Neural progenitor cell (in vitro differentiated cells): Measurements from ENCODE around the gene MSI2. TPM values are rescaled to one million over a fixed set of nuclear protein-coding genes. Genes with fewer than 3 reads are reported as not detected.
A peak's percentile ranks its signal among the peaks of the same experiment; 100 is the strongest.

Experiments
- DNase-seq: peaks from one replicate; pipeline ENCODE4 v3.0.0-alpha.2; 2016; ENCODE audit warnings: low spot score
- H2AFZ ChIP-seq: fragments of 200-600 bp; sonication (generic); replicated peaks from 2 replicates; pipeline ENCODE4 v1.6.1; 2016; ENCODE audit warnings: antibody characterized with exemption
- H3F3A ChIP-seq: fragments of 200-600 bp; sonication (generic); 2 replicates; pipeline ENCODE4 v1.6.1; 2016; ENCODE audit warnings: antibody characterized with exemption, low read depth
- H3K27ac ChIP-seq: fragments of 200-600 bp; sonication (generic); 2 replicates; pipeline ENCODE4 v1.5.1; 2016; ENCODE audit warnings: mild to moderate bottlenecking
- H3K27me3 ChIP-seq: fragments of 200-600 bp; sonication (generic); 2 replicates; pipeline ENCODE4 v1.6.1; 2016; ENCODE audit warnings: mild to moderate bottlenecking, moderate library complexity
- H3K36me3 ChIP-seq: fragments of 200-600 bp; sonication (generic); 2 replicates; pipeline ENCODE4 v1.5.1; 2016
- H3K4me1 ChIP-seq: fragments of 200-600 bp; sonication (generic); 2 replicates; pipeline ENCODE4 v1.6.1; 2016; ENCODE audit warnings: mixed run types
- H3K4me2 ChIP-seq: fragments of 200-600 bp; sonication (generic); 2 replicates; pipeline ENCODE4 v1.6.1; 2016
- H3K4me3 ChIP-seq: fragments of 200-600 bp; sonication (generic); 2 replicates; pipeline ENCODE4 v1.5.1; 2016
- H3K79me2 ChIP-seq: fragments of 200-600 bp; sonication (generic); 2 replicates; pipeline ENCODE4 v1.6.1; 2016; ENCODE audit warnings: low read depth
- H3K9ac ChIP-seq: fragments of 200-600 bp; sonication (generic); 2 replicates; pipeline ENCODE4 v1.6.1; 2016
- H3K9me3 ChIP-seq: fragments of 200-600 bp; sonication (generic); 2 replicates; pipeline ENCODE4 v1.5.1; 2016; ENCODE audit warnings: low read depth
- H4K20me1 ChIP-seq: fragments of 200-600 bp; sonication (generic); 2 replicates; pipeline ENCODE4 v1.6.1; 2016; ENCODE audit warnings: low read depth
- H3K27ac Mint-ChIP-seq: 3 replicates; pipeline ENCODE4 v1.8.0; 2021; ENCODE audit warnings: mixed read lengths
- H3K27me3 Mint-ChIP-seq: 2 replicates; pipeline ENCODE4 v1.8.0; 2022; ENCODE audit warnings: low read depth, mild to moderate bottlenecking, inconsistent platforms, moderate library complexity, mixed read lengths; ENCODE audit not compliant: insufficient read depth
- H3K36me3 Mint-ChIP-seq: 3 replicates; pipeline ENCODE4 v1.8.0; 2021; ENCODE audit warnings: mixed read lengths
- H3K4me1 Mint-ChIP-seq: 3 replicates; pipeline ENCODE4 v1.8.0; 2021; ENCODE audit warnings: mixed read lengths
- H3K4me3 Mint-ChIP-seq: 3 replicates; pipeline ENCODE4 v1.8.0; 2021; ENCODE audit warnings: mild to moderate bottlenecking, moderate library complexity, mixed read lengths
- H3K9me3 Mint-ChIP-seq: 3 replicates; pipeline ENCODE4 v1.8.0; 2020; ENCODE audit warnings: mixed read lengths
- EZH2 ChIP-seq: fragments of 200-600 bp; sonication (generic); IDR thresholded peaks from 2 replicates; pipeline ENCODE4 v1.6.1; 2017; ENCODE audit warnings: antibody characterized with exemption, mild to moderate bottlenecking, moderate library complexity
- EZH2phosphoT487 ChIP-seq: fragments of 200-600 bp; sonication (generic); IDR thresholded peaks from 2 replicates; pipeline ENCODE4 v1.6.1; 2017; ENCODE audit warnings: antibody characterized with exemption
- total RNA-seq: library from RNA; depleted of rRNA; stranded (reverse); fragments of >200 nt; gene quantifications from 2 replicates; pipeline ENCODE4 v1.2.3, GENCODE V29; 2015; ENCODE audit warnings: low replicate concordance
- TF ChIP-seq, protein P1 (sequence below): fragments of 200-600 bp; sonication (generic); IDR thresholded peaks from 2 replicates; pipeline ENCODE4 v1.5.1; 2017; ENCODE audit warnings: antibody characterized with exemption, mild to moderate bottlenecking

The MSI2 gene
- total RNA-seq, 1 donor from 2014 or later, result 96.9 TPM

DNA sequence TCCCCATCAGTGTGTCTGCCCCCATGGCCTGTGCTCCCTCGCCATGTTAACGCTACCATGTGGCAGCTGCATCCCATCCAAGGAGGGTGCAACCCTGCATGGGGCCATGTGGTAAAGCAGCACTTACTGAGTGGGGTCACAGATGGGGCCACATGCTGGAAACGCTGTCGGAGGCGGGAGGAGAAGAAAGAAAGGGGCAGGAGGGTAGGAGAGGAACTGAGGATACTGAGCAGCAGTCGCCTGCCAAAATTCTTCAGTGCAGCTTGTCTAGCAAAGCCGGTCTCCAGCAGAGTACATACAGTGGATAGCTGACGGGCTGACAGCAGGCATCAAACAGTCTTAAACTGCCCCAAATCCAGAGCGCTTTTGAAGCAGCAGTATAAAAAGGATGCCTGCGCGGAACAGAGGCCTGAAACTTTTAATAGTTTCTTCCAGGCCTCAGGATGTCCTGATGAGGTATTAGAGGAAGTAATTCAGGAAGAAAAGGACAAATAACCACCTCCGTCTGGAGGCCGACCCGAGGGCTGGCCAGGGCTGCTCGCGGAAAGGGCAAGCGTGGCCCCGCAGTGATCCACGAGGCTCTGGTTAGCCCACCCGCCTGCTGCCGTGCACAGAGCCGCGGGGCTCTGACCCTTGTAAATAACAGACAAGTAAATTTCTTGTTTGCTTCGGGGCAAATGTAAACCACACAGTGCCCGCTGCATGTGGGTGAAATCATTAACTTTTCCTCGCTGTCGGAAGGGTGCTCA, 339.8 kb downstream of the MSI2 start:
- Mint-ChIP-seq H3K36me3 (peaks cover 43% of the 10 kb centered on the region), H3K4me1 (peaks cover 54% of the 10 kb centered on the region), H3K9me3 (peaks cover 18% of the 10 kb centered on the region), H3K27me3 (peaks cover 6% of the 10 kb centered on the region), H3K4me3 (peak overlapping the region; percentile 62), H3K27ac (peak overlapping the region; percentile 85)
- Histone ChIP-seq H3K4me3 (no peak overlapping the region), H3K27me3 (no peaks in the 10 kb centered on the region), H3K9me3 (no peaks in the 10 kb centered on the region), H2AFZ (no peak overlapping the region), H3K4me2 (no peak overlapping the region), H3K4me1 (peaks cover 51% of the 10 kb centered on the region), H3K79me2 (peaks cover 22% of the 10 kb centered on the region), H3F3A (peaks cover 52% of the 10 kb centered on the region), H3K9ac (no peak overlapping the region), H3K27ac (peak overlapping the region; percentile 72), H3K36me3 (no peaks in the 10 kb centered on the region), H4K20me1 (peaks cover 49% of the 10 kb centered on the region)
- TF ChIP-seq, protein P1, sequence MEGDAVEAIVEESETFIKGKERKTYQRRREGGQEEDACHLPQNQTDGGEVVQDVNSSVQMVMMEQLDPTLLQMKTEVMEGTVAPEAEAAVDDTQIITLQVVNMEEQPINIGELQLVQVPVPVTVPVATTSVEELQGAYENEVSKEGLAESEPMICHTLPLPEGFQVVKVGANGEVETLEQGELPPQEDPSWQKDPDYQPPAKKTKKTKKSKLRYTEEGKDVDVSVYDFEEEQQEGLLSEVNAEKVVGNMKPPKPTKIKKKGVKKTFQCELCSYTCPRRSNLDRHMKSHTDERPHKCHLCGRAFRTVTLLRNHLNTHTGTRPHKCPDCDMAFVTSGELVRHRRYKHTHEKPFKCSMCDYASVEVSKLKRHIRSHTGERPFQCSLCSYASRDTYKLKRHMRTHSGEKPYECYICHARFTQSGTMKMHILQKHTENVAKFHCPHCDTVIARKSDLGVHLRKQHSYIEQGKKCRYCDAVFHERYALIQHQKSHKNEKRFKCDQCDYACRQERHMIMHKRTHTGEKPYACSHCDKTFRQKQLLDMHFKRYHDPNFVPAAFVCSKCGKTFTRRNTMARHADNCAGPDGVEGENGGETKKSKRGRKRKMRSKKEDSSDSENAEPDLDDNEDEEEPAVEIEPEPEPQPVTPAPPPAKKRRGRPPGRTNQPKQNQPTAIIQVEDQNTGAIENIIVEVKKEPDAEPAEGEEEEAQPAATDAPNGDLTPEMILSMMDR, result no peak
- TF ChIP-seq EZH2phosphoT487 (no peak), EZH2 (no peak)
- DNase-seq, result peak; percentile 67

DNA sequence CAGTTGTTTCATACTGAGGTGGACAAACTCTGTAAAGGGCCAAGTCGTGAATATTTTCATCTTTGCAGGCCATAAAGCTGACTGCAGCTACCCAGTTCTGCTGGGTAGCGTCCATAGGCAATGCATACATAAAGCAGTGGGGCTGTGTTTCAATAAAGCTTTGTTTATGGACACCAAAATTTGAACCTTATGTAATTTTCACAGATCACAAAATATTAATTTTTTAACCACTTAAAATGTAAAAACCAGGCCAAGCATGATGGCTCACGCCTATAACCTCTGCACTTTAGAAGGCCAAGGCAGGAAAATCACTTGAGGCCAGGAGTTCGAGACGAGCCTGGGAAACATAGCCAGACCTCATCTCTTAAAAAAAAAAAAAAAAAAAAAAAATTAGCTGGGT, 340.8 kb downstream of the MSI2 start:
- TF ChIP-seq EZH2phosphoT487 (no peak), EZH2 (no peak)
- TF ChIP-seq, protein P1, result no peak
- Mint-ChIP-seq H3K9me3 (peaks cover 18% of the 10 kb centered on the region), H3K27ac (peak overlapping the region; percentile 85), H3K4me1 (peaks cover 50% of the 10 kb centered on the region), H3K36me3 (peaks cover 41% of the 10 kb centered on the region), H3K4me3 (no peak overlapping the region), H3K27me3 (peaks cover 6% of the 10 kb centered on the region)
- peak overlapping the region; percentile 72 for H3K27ac ChIP-seq
- H3F3A ChIP-seq, result peaks cover 51% of the 10 kb centered on the region
- no peak for DNase-seq
- no peak overlapping the region for H3K4me3 ChIP-seq
- no peak overlapping the region for H3K4me2 ChIP-seq
- no peak overlapping the region for H2AFZ ChIP-seq
- no peak overlapping the region for H3K9ac ChIP-seq
- H3K79me2 ChIP-seq, result peaks cover 14% of the 10 kb centered on the region
- H3K36me3 ChIP-seq, result no peaks in the 10 kb centered on the region
- H4K20me1 ChIP-seq, result peaks cover 39% of the 10 kb centered on the region
- no peaks in the 10 kb centered on the region for H3K9me3 ChIP-seq
- H3K27me3 ChIP-seq, result no peaks in the 10 kb centered on the region
- peaks cover 50% of the 10 kb centered on the region for H3K4me1 ChIP-seq

- peak; percentile 89 for DNase-seq
- H3K9me3 ChIP-seq, result no peaks in the 10 kb centered on the region
- peak overlapping the region; percentile 84 for H3K27ac Mint-ChIP-seq
- peaks cover 18% of the 10 kb centered on the region for H3K9me3 Mint-ChIP-seq
- H3K27me3 Mint-ChIP-seq, result peaks cover 6% of the 10 kb centered on the region
- H3K4me2 ChIP-seq, result peak overlapping the region; percentile 13
- H3K9ac ChIP-seq, result no peak overlapping the region
- no peak overlapping the region for H3K4me3 ChIP-seq
- H2AFZ ChIP-seq, result no peak overlapping the region
- H3K79me2 ChIP-seq, result peaks cover 14% of the 10 kb centered on the region
- H3K4me1 Mint-ChIP-seq, result peaks cover 46% of the 10 kb centered on the region
- no peak overlapping the region for H3K27ac ChIP-seq
- no peaks in the 10 kb centered on the region for H3K36me3 ChIP-seq
- H3F3A ChIP-seq, result peaks cover 44% of the 10 kb centered on the region
- peaks cover 32% of the 10 kb centered on the region for H4K20me1 ChIP-seq
- TF ChIP-seq, protein P1, result peak; percentile 89
- TF ChIP-seq EZH2phosphoT487 (no peak), EZH2 (no peak)
- peaks cover 41% of the 10 kb centered on the region for H3K36me3 Mint-ChIP-seq
- H3K4me1 ChIP-seq, result peaks cover 43% of the 10 kb centered on the region
- H3K4me3 Mint-ChIP-seq, result peak overlapping the region; percentile 60
- H3K27me3 ChIP-seq, result no peaks in the 10 kb centered on the region
Measured at GRCh38 chr17:57597531-57598453, 341.5 kb downstream of the MSI2 start.
